ENCODE data around the gene PRSS57.

The PRSS57 gene

GRCh38 chr19:648305-648704 is 46.9 kb downstream of the PRSS57 start:
- Histone ChIP-seq H3K4ac (ENCODE audit: low read length) (no peak overlapping the region), H3K9ac (ENCODE audit: low read depth, low read length, poor library complexity) (no peak overlapping the region), H3K36me3 (replicated peaks in 1 of 2; ENCODE audit: control insufficient read depth in 2 of 2, insufficient read depth in 2 of 2, low read length in 2 of 2) (peaks cover 16 to 69% of the 10 kb centered on the region in 2 donors), H2AK5ac (ENCODE audit: low read depth, low read length) (no peak overlapping the region), H3K27ac (replicated peaks; ENCODE audit: low read length) (no peak overlapping the region), H2BK120ac (ENCODE audit: low read depth, low read length) (no peak overlapping the region), H2BK15ac (ENCODE audit: low read length) (no peak overlapping the region), H3K4me1 (ENCODE audit: control insufficient read depth in 2 of 2, insufficient read depth in 1 of 2, low read depth in 1 of 2, low read length in 2 of 2) (no peaks in the 10 kb centered on the region), H3K79me1 (ENCODE audit: low read depth, low read length) (peaks cover 22% of the 10 kb centered on the region), H4K8ac (ENCODE audit: low read depth, low read length) (no peak overlapping the region), H2BK12ac (ENCODE audit: low read length) (no peak overlapping the region), H4K91ac (ENCODE audit: low read depth, low read length, poor library complexity) (no peak overlapping the region), H2BK5ac (ENCODE audit: low read length) (no peak overlapping the region), H3K27me3 (ENCODE audit: control insufficient read depth in 3 of 3, insufficient read depth in 3 of 3, low read depth in 1 of 3, low read length in 3 of 3) (no peaks in the 10 kb centered on the region), H3K4me3 (ENCODE audit: low read length in 2 of 2) (no peak overlapping the region), H3K9me3 (replicated peaks in 1 of 2; ENCODE audit: control insufficient read depth in 2 of 2, insufficient read depth in 1 of 2, low read depth in 1 of 2, low read length in 2 of 2) (no peaks in the 10 kb centered on the region), H3K18ac (ENCODE audit: low read length) (no peak overlapping the region), H2AFZ (ENCODE audit: low read length) (no peak overlapping the region), H3K14ac (ENCODE audit: low read length) (no peak overlapping the region), H3K4me2 (ENCODE audit: insufficient read depth, low read length, poor library complexity, severe bottlenecking) (no peak overlapping the region), H3K23ac (ENCODE audit: low read depth, low read length, poor library complexity) (no peak overlapping the region)
- no peak for DNase-seq (ENCODE audit: low spot score)
- WGBS, 2 donors (ENCODE audit: extremely low coverage in 2 of 2, insufficient read length in 2 of 2, insufficient replicate concordance in 1 of 2) = no CpG with 5 or more reads among the region's 29 CpGs

DNA sequence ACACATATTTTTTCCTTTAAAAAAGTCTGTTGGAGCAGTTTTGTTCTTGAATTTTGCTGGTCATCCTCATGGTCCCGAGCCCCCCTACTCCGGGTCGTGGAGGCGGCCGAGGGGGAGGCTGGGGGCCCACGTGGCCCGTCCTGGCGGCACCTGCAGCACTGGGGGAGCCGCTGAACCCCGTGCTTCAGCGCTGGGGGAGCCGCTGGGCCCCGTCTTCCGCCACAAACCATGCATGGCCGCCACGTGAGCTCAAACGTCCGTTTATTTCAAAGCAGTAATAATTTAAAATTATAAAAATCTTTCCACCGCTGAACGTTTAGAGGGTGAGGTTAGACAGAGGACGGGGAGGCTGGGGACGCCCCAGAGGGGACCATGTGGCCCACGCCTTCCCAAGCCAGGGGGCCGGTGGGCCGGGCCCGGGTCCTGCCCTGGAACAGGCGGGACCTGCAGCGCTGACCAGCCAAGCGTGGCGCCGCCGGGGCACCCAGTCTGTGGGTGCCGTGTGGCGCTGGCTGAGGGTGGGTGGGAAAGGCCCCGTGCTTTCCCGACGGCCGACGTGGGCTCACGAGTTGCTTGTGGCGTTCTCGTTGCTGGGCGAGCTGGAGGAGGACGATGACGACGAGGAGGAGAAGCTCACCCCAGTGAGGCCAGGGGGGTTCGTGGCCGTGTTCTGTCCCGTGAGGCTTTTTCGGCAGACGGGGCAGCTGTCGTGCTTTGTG is 47.5 kb downstream of the PRSS57 start:
- Histone ChIP-seq H2BK15ac (ENCODE audit: low read length) (no peak overlapping the region), H3K4me3 (ENCODE audit: low read length in 2 of 2) (no peak overlapping the region), H4K8ac (ENCODE audit: low read depth, low read length) (no peak overlapping the region), H3K27me3 (ENCODE audit: control insufficient read depth in 3 of 3, insufficient read depth in 3 of 3, low read depth in 1 of 3, low read length in 3 of 3) (no peaks in the 10 kb centered on the region), H2BK12ac (ENCODE audit: low read length) (no peak overlapping the region), H3K23ac (ENCODE audit: low read depth, low read length, poor library complexity) (no peak overlapping the region), H3K27ac (replicated peaks; ENCODE audit: low read length) (no peak overlapping the region), H3K9me3 (replicated peaks in 1 of 2; ENCODE audit: control insufficient read depth in 2 of 2, insufficient read depth in 1 of 2, low read depth in 1 of 2, low read length in 2 of 2) (no peaks in the 10 kb centered on the region), H2AFZ (ENCODE audit: low read length) (no peak overlapping the region), H3K18ac (ENCODE audit: low read length) (no peak overlapping the region), H3K14ac (ENCODE audit: low read length) (no peak overlapping the region), H3K4me2 (ENCODE audit: insufficient read depth, low read length, poor library complexity, severe bottlenecking) (no peak overlapping the region), H3K79me1 (ENCODE audit: low read depth, low read length) (peaks cover 16% of the 10 kb centered on the region), H2BK120ac (ENCODE audit: low read depth, low read length) (no peak overlapping the region), H4K91ac (ENCODE audit: low read depth, low read length, poor library complexity) (no peak overlapping the region), H3K9ac (ENCODE audit: low read depth, low read length, poor library complexity) (peak overlapping the region; percentile 44), H2AK5ac (ENCODE audit: low read depth, low read length) (no peak overlapping the region), H3K4ac (ENCODE audit: low read length) (no peak overlapping the region), H3K36me3 (replicated peaks in 1 of 2; ENCODE audit: control insufficient read depth in 2 of 2, insufficient read depth in 2 of 2, low read length in 2 of 2) (peaks cover 16 to 63% of the 10 kb centered on the region in 2 donors), H2BK5ac (ENCODE audit: low read length) (no peak overlapping the region), H3K4me1 (ENCODE audit: control insufficient read depth in 2 of 2, insufficient read depth in 1 of 2, low read depth in 1 of 2, low read length in 2 of 2) (no peaks in the 10 kb centered on the region)
- DNase-seq (ENCODE audit: low spot score) = no peak
- no CpG with 5 or more reads among the region's 52 CpGs for whole genome bisulfite sequencing, 2 donors (ENCODE audit: extremely low coverage in 2 of 2, insufficient read length in 2 of 2, insufficient replicate concordance in 1 of 2)

- no peak overlapping the region for H2BK15ac ChIP-seq (ENCODE audit: low read length)
- no peak overlapping the region for H4K8ac ChIP-seq (ENCODE audit: low read depth, low read length)
- H3K18ac ChIP-seq (ENCODE audit: low read length) = no peak overlapping the region
- no peak overlapping the region for H2AFZ ChIP-seq (ENCODE audit: low read length)
- H3K27me3 ChIP-seq (ENCODE audit: control insufficient read depth in 3 of 3, insufficient read depth in 3 of 3, low read depth in 1 of 3, low read length in 3 of 3) = no peaks in the 10 kb centered on the region
- H3K4me2 ChIP-seq (ENCODE audit: insufficient read depth, low read length, poor library complexity, severe bottlenecking) = no peak overlapping the region
- no peak overlapping the region for H2BK5ac ChIP-seq (ENCODE audit: low read length)
- H3K4me3 ChIP-seq (ENCODE audit: low read length in 2 of 2) = no peak overlapping the region
- H2BK120ac ChIP-seq (ENCODE audit: low read depth, low read length) = no peak overlapping the region
- H2BK12ac ChIP-seq (ENCODE audit: low read length) = no peak overlapping the region
- H3K9me3 ChIP-seq (replicated peaks in 1 of 2; ENCODE audit: control insufficient read depth in 2 of 2, insufficient read depth in 1 of 2, low read depth in 1 of 2, low read length in 2 of 2) = no peaks in the 10 kb centered on the region
- no peak for DNase-seq (ENCODE audit: low spot score)
- no peaks in the 10 kb centered on the region for H3K4me1 ChIP-seq (ENCODE audit: control insufficient read depth in 2 of 2, insufficient read depth in 1 of 2, low read depth in 1 of 2, low read length in 2 of 2)
- H3K79me1 ChIP-seq (ENCODE audit: low read depth, low read length) = peaks cover 12% of the 10 kb centered on the region
- H2AK5ac ChIP-seq (ENCODE audit: low read depth, low read length) = no peak overlapping the region
- no peak overlapping the region for H3K4ac ChIP-seq (ENCODE audit: low read length)
- H3K14ac ChIP-seq (ENCODE audit: low read length) = peak overlapping the region; percentile 38
- H3K27ac ChIP-seq (replicated peaks; ENCODE audit: low read length) = no peak overlapping the region
- H3K9ac ChIP-seq (ENCODE audit: low read depth, low read length, poor library complexity) = no peak overlapping the region
- H3K36me3 ChIP-seq (replicated peaks in 1 of 2; ENCODE audit: control insufficient read depth in 2 of 2, insufficient read depth in 2 of 2, low read length in 2 of 2) = peaks cover 13 to 56% of the 10 kb centered on the region in 2 donors
- H3K23ac ChIP-seq (ENCODE audit: low read depth, low read length, poor library complexity) = no peak overlapping the region
- no CpG with 5 or more reads among the region's 48 CpGs for WGBS, 2 donors (ENCODE audit: extremely low coverage in 2 of 2, insufficient read length in 2 of 2, insufficient replicate concordance in 1 of 2)
- no peak overlapping the region for H4K91ac ChIP-seq (ENCODE audit: low read depth, low read length, poor library complexity)
Observed at GRCh38 chr19:646779-647565, 48.3 kb downstream of the PRSS57 start.
